Dedifferentiated amniotic fluid mesenchymal stem cell (primary cell): ENCODE results near the gene EXOSC9.
"Not testable (repeated sequence)": the region's sequence is repeated elsewhere in the genome, so short reads cannot be mapped to it uniquely, and the experiment has no call there.

Source experiments
- DNase-seq: peaks from one replicate; pipeline ENCODE4 v3.0.0-alpha.2; 2016; ENCODE audit errors: extremely low spot score

Gene EXOSC9, protein sequence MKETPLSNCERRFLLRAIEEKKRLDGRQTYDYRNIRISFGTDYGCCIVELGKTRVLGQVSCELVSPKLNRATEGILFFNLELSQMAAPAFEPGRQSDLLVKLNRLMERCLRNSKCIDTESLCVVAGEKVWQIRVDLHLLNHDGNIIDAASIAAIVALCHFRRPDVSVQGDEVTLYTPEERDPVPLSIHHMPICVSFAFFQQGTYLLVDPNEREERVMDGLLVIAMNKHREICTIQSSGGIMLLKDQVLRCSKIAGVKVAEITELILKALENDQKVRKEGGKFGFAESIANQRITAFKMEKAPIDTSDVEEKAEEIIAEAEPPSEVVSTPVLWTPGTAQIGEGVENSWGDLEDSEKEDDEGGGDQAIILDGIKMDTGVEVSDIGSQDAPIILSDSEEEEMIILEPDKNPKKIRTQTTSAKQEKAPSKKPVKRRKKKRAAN

DNA sequence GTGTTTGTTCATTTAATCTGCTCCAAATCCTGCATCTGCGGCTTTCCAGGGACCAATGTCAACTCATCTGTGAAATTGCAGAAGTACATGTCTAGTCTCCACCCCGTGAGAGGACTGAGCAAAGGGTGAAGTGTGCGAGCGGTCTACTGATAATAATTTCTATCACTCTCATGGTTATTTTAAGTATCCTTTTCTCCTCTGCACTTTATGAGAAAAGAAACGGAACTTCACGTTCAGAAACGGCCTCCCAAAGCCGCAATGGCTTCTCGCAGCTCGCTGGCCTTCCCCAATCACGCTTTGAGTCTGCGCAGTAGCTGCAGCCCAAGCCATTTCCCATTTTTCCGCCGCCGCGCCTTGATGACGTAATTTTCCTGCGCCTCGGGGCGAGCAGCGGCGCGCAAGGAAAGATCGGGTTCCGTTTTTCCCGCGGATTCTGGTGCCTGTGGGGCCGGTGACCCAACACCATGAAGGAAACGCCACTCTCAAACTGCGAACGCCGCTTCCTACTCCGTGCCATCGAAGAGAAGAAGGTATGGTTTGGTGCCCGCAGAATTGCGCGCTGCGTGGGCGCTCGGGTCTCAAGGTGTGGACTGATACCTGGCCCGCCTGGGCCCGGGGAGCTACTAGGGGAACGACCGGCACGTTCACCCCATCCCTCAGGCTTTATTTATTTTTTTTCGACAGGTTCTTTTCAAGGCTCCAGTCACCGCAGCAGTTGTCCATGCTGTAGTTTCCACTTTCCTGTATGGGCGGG is at the start of gene EXOSC9:
TSS of gene EXOSC9 (plus strand) at position 363 of the 754 bp plus-strand sequence. CDS start at position 465, 102 bp downstream.
- DNase-seq = peak; percentile 94

DNA sequence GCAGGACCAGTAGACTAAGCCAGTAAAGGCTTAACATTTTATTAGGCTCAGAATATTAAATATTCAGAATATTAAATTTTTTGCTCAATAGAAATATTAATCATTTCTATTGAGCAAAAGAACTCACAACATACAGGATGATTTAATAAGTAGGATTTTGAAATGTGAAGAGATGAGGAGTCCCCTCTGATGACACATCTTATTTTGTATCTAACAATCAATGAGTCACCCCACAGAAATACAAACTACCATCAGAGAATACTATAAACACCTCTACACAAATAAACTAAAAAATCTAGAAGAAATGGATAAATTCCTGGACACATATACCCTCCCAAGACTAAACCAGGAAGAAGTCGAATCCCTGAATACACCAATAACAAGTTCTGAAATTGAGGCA is 49.0 kb upstream of the EXOSC9 start:
- DNase-seq = not testable (repeated sequence)

DNA sequence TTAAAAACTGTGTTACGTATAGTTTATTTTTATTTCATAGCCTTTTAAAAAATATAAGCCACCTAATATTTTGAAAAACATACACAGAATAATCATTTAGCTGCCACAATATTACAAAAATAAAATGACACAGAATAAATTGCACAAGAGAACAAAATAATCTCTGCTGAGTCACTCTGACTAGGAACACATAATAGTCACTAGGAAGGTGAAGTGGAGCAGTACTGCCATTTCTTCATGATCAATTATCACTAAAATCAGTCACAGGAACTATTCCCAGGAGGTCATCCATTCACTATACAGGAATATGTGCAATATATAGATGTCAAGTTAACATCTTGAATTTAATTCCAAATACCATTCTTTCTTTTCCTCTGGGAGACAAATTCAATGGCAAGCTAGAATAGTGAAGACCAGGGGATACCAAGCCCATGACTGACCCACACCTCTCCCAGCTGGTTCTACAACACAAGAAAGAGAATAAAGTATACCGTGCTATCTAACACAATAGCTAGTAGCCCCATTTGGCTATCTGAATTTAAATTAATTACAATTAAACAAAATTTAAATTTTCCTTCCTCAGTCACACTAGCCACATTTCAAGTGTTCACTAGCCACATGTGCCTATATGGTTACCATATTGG is 42.1 kb upstream of the EXOSC9 start:
- no peak for DNase-seq

DNA sequence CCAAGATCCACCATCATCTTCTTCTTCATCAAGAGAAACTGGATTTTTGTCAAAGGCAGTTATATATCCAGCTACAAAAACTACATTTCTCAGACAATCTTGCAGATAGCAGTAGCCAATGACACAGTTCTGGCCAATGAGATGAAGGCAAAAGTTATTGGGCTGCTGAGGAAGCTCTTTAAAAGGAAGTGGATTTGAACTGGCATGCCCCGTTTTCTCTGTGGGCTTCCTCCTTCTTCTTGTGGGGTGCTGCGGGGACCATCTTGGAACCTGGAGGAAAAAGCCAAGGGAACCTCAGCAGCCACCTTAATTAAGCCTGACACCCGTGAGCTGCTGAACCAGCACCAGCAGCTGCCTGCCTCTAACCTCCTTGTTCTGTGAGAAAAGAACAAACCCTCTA is 40.9 kb upstream of the EXOSC9 start:
- DNase-seq = no peak

DNA sequence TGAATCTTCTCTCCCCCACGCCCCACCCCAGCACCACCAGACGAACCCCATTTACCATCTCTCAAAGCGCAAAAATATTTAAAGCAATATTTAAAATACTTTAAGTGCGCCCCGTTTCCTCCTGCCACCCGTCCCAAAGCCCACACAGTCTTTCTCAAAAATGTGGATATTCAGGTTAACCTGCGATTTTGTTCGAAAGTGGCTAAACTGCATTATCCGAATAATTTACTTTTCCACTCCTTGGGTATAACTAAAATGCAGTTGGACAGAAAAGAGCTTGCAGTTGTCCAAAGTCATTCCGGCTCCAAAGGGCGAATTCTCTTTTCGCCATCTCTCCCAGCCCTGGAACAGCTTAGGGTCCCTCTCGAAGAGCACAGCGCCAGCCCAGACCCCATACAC is 36.8 kb upstream of the EXOSC9 start:
- no peak for DNase-seq

DNA sequence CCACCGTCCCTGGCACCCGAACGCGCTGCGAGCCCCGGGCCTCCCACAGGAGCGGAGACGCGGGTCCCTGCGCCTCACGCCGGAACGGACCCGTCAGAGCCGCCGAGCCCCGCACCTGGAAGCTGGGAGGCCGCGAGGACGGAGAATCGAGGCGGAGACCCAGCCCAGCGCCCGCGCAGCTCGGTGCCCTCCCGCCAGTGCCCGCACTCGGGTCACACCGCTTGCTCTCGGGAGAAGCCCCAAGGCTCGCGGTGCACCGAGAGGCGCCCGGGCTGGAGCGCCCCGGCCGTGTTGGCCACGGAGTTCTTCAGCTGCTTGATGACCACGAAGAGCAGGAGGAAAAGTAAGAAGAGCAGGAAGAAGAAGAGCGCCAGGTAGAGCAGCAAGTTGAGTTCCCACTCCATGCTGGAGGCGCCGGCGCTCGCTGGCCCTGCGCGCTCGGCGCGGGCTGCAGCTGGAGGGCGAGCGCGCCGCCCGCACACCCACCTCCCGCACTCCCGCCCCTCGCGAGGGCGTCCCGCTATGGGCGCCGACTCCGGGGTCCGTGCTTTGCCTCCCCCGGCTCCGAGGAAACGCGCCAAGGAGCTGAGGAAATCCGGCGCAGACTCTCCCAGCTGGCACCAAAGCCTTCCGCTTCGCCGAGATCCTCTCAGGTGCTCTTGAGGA is 36.3 kb upstream of the EXOSC9 start, which contains the start of gene SMIM43:
TSS of gene SMIM43 (minus strand) at position 463 of the 666 bp plus-strand sequence. CDS start at position 404, 59 bp downstream.
- no peak for DNase-seq

DNA sequence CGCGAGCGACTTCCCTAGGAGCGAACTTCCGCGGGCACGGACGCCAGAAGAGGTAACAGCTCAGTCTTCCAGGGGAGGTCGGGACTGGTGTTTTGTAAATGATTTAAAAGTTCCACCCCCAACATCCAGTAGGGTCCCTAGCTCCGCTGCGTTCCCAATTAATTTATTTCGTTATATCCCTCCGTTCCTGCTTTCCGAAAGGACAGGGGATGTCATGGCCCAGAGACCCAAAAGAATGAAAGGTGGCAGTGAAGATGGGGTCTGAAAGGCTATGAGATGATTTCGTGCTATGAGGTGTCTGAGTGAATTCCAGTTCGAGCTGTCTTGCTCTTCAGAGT is 35.8 kb upstream of the EXOSC9 start:
- DNase-seq = no peak

DNA sequence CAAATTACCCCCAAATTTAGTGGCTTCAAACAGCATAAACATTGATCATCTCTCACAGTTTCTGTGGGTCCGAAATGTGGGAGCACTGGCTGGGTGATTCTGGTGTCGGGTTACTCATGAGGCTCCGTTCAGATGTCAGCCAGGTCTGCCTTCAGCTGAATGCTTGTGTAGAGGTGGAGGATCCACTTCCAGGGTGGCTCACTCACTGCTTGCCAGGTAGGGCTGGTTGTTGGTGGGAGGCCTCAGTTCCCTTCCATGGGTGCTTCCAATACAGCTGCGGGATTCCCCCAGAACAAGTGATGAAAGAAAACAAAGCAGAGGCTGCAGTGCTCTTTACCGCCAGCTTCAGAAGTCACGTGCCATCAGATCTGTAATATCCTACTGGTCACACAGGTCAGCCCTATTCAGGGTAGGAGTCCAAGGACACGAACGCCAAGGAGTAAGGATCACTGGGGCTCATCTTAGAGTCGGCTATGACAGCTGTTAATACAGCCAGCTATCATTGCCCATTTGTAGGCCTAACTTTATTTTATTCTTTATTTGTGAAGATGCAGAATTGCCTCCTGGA is 35.1 kb upstream of the EXOSC9 start:
- DNase-seq = no peak

DNA sequence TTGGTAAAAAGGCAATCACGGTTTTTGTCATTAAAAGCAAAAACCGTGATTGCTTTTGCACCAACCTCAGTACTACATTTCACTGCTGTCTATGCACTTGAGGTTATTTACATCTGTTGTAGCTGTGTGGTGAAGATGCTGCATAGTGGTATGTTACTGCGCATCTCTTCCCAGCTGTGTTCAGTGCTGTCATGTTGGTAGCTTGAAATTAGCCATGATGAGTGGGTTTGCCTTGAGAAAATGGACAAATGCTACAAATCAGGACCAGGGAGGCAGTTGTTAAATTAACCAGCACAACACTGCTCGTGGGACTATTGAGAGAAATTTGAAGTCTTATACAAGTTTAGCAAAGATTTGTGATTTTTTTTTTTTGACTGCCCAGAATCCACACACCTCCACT is 34.0 kb upstream of the EXOSC9 start:
- no peak for DNase-seq

DNA sequence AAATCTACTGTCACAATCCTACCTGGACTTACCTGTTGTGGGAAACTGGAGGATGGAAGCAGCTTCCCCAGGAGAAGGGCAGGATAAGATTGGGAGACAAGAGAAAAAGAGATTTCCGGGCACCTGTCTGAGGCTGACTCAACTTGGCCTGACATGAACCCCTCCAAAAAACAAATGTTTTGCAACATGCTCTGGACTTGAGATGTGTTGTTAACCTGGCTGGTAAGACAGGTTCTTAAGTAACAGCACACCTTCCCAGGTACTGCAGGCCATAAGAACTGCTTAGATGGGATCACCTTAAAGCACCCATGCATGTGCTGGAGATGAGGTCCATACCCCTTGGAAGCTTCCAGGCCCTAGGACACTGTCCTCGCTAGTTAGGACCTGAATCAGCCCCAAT is 31.8 kb upstream of the EXOSC9 start:
- no peak for DNase-seq

DNA sequence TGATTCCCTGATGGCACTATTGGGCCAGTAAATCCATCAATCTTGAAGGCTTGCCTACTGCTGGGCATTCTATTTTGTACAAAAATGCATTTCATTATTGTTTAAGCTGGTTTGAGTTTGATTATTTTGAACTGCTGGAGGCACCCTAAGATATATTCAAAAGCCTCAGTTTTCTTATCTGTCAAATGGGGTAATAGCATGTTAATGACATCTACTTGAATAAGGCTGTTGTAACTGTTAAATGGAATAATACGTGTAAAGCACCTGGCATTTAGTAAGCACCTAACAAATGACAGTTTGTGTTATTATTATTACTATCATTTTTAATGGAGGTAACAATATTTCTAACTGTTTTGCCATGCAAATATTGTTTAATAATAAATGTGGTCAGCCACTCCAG is 29.3 kb upstream of the EXOSC9 start:
- DNase-seq = no peak

DNA sequence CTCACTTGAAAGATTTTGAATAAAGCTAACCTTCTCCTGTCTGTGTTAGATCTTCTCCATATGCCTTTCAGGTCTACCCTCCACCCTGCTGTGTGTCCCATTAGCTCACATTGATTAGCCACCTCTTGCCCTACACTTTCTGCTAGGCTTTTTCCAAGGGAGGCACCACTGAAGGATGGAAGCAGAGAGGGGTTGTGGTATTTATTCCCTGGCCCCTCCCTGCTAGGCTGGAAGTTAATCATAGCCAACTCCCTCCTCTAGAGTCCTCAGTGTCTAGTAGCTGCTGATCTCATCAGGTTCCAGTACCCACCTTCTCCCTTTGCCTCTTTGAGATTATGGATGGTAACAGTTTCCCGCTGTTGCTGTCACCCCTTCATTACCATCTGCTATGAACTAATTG is 27.2 kb upstream of the EXOSC9 start:
- no peak for DNase-seq

DNA sequence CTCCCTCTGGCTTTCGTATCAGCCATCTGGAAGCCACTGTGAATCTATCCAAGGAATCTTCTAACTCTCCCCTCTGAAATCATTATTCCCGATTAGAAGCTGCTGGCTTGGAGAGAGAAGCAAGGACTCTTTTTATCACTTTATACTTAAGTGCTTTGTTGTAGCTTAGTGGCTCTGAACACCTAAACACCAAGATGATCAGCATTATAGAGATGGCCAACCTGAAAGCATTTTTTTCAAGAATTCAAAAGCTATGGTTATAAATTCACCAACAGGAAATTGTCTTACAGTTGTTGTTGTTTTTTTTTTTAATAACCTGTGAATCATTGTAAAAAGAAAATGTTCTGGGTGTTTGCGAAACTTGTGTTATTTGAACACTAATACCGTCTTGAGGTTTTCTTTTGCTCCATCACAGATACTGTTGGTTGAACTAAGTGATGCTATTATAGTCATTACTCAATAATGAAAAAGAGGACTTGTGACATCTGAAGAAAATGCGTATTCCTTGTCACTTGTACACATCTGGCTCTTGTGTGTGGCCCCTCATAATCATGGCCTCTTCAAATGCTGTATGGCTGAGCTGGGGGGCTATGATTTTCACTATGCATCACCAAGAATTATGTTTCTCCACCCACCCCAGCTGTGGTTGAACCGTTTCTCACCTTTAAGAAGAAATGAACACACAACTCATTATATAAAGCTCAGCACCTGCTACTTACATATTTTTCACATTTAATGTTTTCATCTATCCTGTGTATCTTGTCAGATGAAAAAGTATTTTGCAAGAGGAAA is 24.3 kb upstream of the EXOSC9 start:
- no peak for DNase-seq

DNA sequence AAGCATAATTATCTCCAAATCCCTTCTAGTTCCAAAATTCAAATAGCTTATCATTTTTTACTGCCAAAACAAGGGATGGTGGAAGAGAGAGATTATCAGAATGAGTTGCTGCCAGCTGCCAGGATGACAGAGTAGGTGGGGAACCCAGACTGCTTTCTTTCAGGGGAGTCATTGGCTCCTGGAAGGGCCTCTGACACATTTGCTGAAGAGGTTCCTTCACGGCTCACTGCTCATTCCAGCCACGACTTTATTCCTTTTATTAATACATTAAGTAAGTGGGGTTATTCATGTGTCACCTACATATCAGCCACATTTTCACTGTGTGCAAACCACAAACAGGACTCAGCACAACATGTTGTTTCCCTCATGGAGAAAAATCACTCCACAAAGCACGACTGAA is 23.5 kb upstream of the EXOSC9 start:
- DNase-seq = no peak

DNA sequence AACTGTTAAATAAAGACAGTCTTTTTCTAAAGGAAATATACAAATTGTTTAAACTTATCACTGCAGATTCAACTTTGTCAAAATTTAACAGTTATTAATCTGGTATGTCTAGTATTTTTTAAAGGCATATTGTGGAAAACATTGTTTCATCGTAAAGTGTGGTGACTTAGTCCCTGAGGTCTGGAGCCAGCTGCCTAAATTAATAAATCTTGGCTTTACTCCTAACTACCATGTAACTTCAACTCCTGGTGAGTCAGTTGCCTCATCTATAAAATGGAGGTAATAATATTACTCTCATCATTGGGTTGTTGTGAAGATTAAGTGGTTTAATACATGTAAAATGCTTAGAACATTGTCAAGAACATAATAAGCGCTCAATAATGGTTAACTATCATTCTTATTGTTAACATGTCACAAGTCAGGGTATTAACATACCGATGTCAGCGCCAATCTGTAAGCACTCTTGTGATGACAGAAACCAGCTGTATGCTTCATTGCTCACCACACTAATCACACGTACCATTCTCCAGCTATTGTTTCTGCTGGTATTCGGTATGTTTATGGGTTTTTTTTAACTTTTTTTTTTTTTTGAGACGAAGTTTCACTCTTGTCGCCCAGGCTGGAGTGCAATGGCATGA is 22.0 kb upstream of the EXOSC9 start:
- no peak for DNase-seq

DNA sequence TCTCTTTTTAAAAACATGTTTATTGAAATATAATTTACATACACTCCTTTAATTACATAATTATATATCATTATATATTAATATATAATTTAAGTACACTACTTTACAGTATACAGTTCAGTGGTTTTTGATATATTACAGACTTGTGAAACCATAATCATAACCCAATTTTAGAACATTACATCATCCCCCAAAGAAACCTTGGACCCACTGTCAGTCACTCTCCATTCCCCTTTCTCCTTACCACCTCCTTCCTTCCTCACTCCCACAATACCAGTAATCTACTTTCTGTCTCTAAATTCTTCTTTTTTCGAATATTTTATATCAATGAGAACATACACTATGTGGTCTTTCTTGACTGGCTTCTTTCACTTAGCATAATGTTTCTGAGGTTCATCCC is 17.9 kb upstream of the EXOSC9 start:
- DNase-seq = no peak

DNA sequence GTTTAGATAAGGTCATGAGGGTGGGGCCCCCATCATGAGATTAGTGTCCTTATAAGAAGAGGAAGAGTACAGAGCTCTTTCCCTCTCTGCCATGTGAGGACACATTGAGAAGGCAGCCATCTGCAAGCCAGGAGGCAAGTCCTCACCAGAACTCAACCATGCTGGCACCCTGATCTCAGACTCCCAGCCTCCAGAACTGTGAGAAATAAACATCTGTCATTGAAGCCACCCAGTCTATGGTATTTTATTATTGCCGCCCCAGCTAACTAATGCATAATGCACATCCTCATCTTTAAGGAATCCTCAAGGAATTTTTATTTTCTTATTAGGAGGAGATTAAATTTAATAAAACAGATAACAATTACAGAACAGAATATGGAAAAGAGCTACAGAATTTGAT is 16.7 kb upstream of the EXOSC9 start:
- no peak for DNase-seq

DNA sequence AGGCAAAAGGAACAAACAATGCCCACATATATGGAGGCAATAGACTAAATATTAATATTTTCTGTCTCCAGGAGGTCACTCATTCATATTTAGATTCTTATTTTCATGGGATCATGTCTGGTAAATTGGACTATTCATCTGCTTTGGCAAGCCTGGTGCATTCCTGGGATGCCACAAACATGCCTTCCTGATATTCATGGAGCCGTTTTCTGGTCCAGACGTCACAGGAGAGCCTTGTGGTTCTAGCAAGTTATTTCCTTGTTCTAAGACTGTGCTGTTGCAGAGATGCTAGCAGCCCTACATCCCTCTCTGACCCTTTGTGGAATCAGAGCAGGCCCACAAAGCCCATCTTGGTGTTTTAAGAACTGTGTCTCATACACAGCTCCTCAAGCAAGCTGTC is 16.1 kb upstream of the EXOSC9 start:
- peak; percentile 93 for DNase-seq

DNA sequence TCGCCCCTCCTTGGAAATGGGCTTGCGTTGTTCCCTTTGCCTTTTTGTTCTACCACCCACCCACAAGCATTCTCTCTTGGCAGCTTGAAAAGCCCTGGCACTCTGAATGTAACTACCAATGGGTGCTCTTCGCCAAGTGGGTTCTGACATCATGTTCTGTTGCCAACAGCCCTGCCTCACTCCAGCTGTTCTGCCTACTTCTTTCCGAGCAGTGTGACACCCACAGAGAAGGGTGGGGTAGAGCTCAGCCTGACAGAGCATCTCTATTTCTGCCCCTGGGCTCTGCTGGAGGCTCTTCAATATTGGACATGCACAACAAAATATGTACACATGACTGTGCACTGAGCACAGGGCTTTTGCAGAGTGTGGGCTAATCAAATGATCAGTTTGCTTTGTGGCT is 15.6 kb upstream of the EXOSC9 start:
- peak; percentile 24 for DNase-seq

DNA sequence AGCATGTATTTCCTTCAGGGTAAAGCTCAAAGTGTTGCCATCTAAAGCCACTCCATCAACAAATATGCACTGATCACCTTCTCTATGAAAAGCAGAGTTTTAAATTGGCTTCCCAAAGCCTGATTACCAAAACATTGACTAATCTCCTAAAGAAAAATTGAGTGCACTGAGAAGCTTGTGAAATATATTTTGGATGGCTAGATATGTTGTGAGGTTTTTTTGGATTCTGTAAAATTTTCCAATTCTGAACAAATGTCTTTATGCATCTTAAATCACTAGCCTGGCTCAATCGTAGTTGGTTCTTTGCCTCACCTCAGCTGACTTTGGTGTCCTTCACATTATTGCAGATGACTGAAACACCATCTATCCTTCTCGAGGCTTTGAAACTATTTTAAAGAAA is 14.9 kb upstream of the EXOSC9 start:
- no peak for DNase-seq
